GM23338 (cell line): Measurements from ENCODE around the gene THRB. TPM values are rescaled to one million over a fixed set of nuclear protein-coding genes. Genes with fewer than 3 reads are reported as not detected.

ENCODE experiments used
- ATAC-seq: fragments of 200-7000 bp; cut with Tn5 transposase; 3 replicates; pipeline ENCODE4 v1.9.1; 2020
- DNase-seq: peaks from one replicate; pipeline ENCODE4 v3.0.0-alpha.2; 2015; ENCODE audit warnings: low spot score
- H2AFZ ChIP-seq: fragments of 200-600 bp; sonication (generic); 2 replicates; pipeline ENCODE4 v1.8.0; 2016; ENCODE audit warnings: antibody characterized with exemption, mild to moderate bottlenecking, moderate library complexity
- H3F3A ChIP-seq: fragments of 200-600 bp; sonication (generic); replicated peaks from 2 replicates; pipeline ENCODE4 v1.8.0; 2017; ENCODE audit warnings: antibody characterized with exemption, mixed run types, low read depth
- H3K27ac ChIP-seq: fragments of 200-600 bp; sonication (generic); 2 replicates; pipeline ENCODE4 v1.6.1; 2016; ENCODE audit warnings: low read depth
- H3K27me3 ChIP-seq: fragments of 200-600 bp; sonication (generic); 2 replicates; pipeline ENCODE4 v1.8.0; 2016; ENCODE audit warnings: mild to moderate bottlenecking, mixed run types, moderate library complexity; ENCODE audit not compliant: insufficient read depth
- H3K36me3 ChIP-seq: fragments of 200-600 bp; sonication (generic); 2 replicates; pipeline ENCODE4 v1.8.0; 2016; ENCODE audit warnings: mild to moderate bottlenecking; ENCODE audit not compliant: insufficient read depth
- H3K4me1 ChIP-seq: fragments of 200-600 bp; sonication (generic); 2 replicates; pipeline ENCODE4 v1.8.0; 2016; ENCODE audit warnings: mild to moderate bottlenecking, moderate library complexity; ENCODE audit not compliant: insufficient read depth
- H3K4me2 ChIP-seq: fragments of 200-600 bp; sonication (generic); 2 replicates; pipeline ENCODE4 v1.7.1; 2017; ENCODE audit warnings: mixed run types
- H3K4me3 ChIP-seq: fragments of 200-600 bp; sonication (generic); 2 replicates; pipeline ENCODE4 v1.6.1; 2016; ENCODE audit warnings: mixed run types
- H3K79me2 ChIP-seq: fragments of 200-600 bp; sonication (generic); replicated peaks from 2 replicates; pipeline ENCODE4 v1.8.0; 2017; ENCODE audit warnings: mild to moderate bottlenecking; ENCODE audit not compliant: insufficient read depth
- H3K9me2 ChIP-seq: fragments of 200-600 bp; sonication (generic); 2 replicates; pipeline ENCODE4 v1.8.0; 2017; ENCODE audit not compliant: insufficient read depth
- H4K20me1 ChIP-seq: fragments of 200-600 bp; sonication (generic); replicated peaks from 2 replicates; pipeline ENCODE4 v1.8.0; 2017; ENCODE audit warnings: mild to moderate bottlenecking; ENCODE audit not compliant: insufficient read depth
- H3K27ac Mint-ChIP-seq: 2 replicates; pipeline ENCODE4 v1.8.0; 2020; ENCODE audit warnings: inconsistent platforms, mild to moderate bottlenecking, moderate library complexity, mixed read lengths
- H3K27me3 Mint-ChIP-seq: 3 replicates; pipeline ENCODE4 v1.8.0; 2022; ENCODE audit warnings: low read depth, mild to moderate bottlenecking, moderate library complexity, mixed read lengths, inconsistent platforms; ENCODE audit not compliant: insufficient read depth, poor library complexity
- H3K36me3 Mint-ChIP-seq: 3 replicates; pipeline ENCODE4 v1.8.0; 2021; ENCODE audit warnings: low read depth, mild to moderate bottlenecking, inconsistent platforms, moderate library complexity, mixed read lengths
- H3K4me1 Mint-ChIP-seq: 3 replicates; pipeline ENCODE4 v1.8.0; 2020; ENCODE audit warnings: mild to moderate bottlenecking, inconsistent platforms, mixed read lengths
- H3K4me3 Mint-ChIP-seq: 3 replicates; pipeline ENCODE4 v1.8.0; 2021; ENCODE audit warnings: moderate library complexity, mild to moderate bottlenecking, inconsistent platforms, mixed read lengths
- H3K9me3 Mint-ChIP-seq: 3 replicates; pipeline ENCODE4 v1.8.0; 2020; ENCODE audit warnings: moderate library complexity, mild to moderate bottlenecking, inconsistent platforms, mixed read lengths
- CTCF ChIP-seq, 2 experiments: fragments of 200-600 bp in 1 of 2; sonication (generic) in 1 of 2; conservative IDR thresholded peaks; 2 replicates each; pipeline versions ENCODE4 v1.5.1 to v1.6.1; 2016 to 2017; ENCODE audit warnings: antibody characterized with exemption in 2 of 2, low read depth in 2 of 2, mild to moderate bottlenecking in 2 of 2, moderate library complexity in 1 of 2
- ETS1 ChIP-seq: IDR thresholded peaks from 2 replicates; pipeline ENCODE4 v1.6.1; 2016; ENCODE audit warnings: antibody characterized with exemption
- EZH2 ChIP-seq: fragments of 200-600 bp; sonication (generic); IDR thresholded peaks from one replicate; pipeline ENCODE4 v1.8.0; 2017; ENCODE audit warnings: antibody characterized with exemption, mild to moderate bottlenecking, low read depth; ENCODE audit not compliant: unreplicated experiment
- JUNB ChIP-seq: IDR thresholded peaks from one replicate; pipeline ENCODE4 v1.6.1; 2016; ENCODE audit warnings: antibody characterized with exemption; ENCODE audit not compliant: unreplicated experiment
- NANOG ChIP-seq: IDR thresholded peaks from 2 replicates; pipeline ENCODE4 v1.6.1; 2016; ENCODE audit warnings: antibody characterized with exemption, borderline replicate concordance
- REST ChIP-seq: IDR thresholded peaks from one replicate; pipeline ENCODE4 v1.6.1; 2018; ENCODE audit warnings: antibody characterized with exemption; ENCODE audit not compliant: unreplicated experiment
- STAT1 ChIP-seq: IDR thresholded peaks from one replicate; pipeline ENCODE4 v1.6.1; 2016; ENCODE audit warnings: antibody characterized with exemption; ENCODE audit not compliant: unreplicated experiment
- ZNF331 ChIP-seq: fragments of 250-450 bp; sonication (Bioruptor Pico); IDR thresholded peaks from 2 replicates; pipeline ENCODE4 v1.5.0; 2020; ENCODE audit warnings: low read depth, mild to moderate bottlenecking, moderate library complexity
- polyA plus RNA-seq: library from polyadenylated mRNA; unstranded; fragments of >200 nt; fragmentation: Nextera tagmentation; extraction: Ambion mirVana; gene quantifications from 2 replicates; pipeline ENCODE4 v1.2.1, GENCODE V29; 2016
- total RNA-seq: library from RNA; depleted of rRNA; stranded (reverse); fragments of >200 nt; shearing (Covaris generic); gene quantifications from 2 replicates; pipeline ENCODE4 v1.2.3, GENCODE V29; 2014

The THRB gene
- total and polyA plus RNA-seq, 2 experiments from 2014 or later, result 1.7 to 3.2 TPM

- TF ChIP-seq REST, result no peak
Observed at GRCh38 chr3:24299806-24300626, 194.6 kb downstream of the THRB start (continued).

GRCh38 chr3:24299246-24299805, 195.3 kb downstream of the THRB start:
- no peak overlapping the region for H3K4me2 ChIP-seq
- no peak overlapping the region for H3K27ac Mint-ChIP-seq
- no peaks in the 10 kb centered on the region for H3K36me3 Mint-ChIP-seq
- no peak for TF ChIP-seq CTCF (conservative IDR thresholded peaks at IDR 0.05; ENCODE audit: low read depth in 2 of 2)
- no peak for TF ChIP-seq REST
- TF ChIP-seq STAT1, result no peak
- no peak for TF ChIP-seq NANOG
- TF ChIP-seq JUNB, result no peak
- no peak for TF ChIP-seq EZH2
- TF ChIP-seq ZNF331, result no peak
- TF ChIP-seq ETS1, result no peak

More at GRCh38 chr3:24299246-24299805, 195.3 kb downstream of the THRB start:
- ATAC-seq, result no peak
- H3K27ac ChIP-seq, result no peak overlapping the region
- H3K9me2 ChIP-seq, result no peaks in the 10 kb centered on the region
- peaks cover 8% of the 10 kb centered on the region for H3K4me1 ChIP-seq
- H3K9me3 Mint-ChIP-seq, result no peaks in the 10 kb centered on the region
- no peak overlapping the region for H3K4me3 Mint-ChIP-seq
- H3K27me3 ChIP-seq, result no peaks in the 10 kb centered on the region
- H3K36me3 ChIP-seq, result no peaks in the 10 kb centered on the region
- no peak overlapping the region for H3K4me3 ChIP-seq
- no peaks in the 10 kb centered on the region for H3K79me2 ChIP-seq
- H3K27me3 Mint-ChIP-seq, result peaks cover 2% of the 10 kb centered on the region
- H4K20me1 ChIP-seq, result no peaks in the 10 kb centered on the region
- no peaks in the 10 kb centered on the region for H3F3A ChIP-seq
- H3K4me1 Mint-ChIP-seq, result peaks cover 14% of the 10 kb centered on the region; the same call in 2 of the 3 replicates
- no peak for DNase-seq
- no peak overlapping the region for H2AFZ ChIP-seq
